Stimulated activated CD8-positive, alpha-beta memory T cell treated with anti-CD3 and anti-CD28 coated beads, Interleukin-2, amount 100 ng/mL, for 48 hours (primary cell): Measurements from ENCODE around the gene DCLK1.

Source experiments
- DNase-seq, 2 donors: peaks; one replicate each; pipeline ENCODE4 v3.0.0-alpha.2; 2020; ENCODE audit warnings: low read depth in 2 of 2

The DCLK1 gene

DNA sequence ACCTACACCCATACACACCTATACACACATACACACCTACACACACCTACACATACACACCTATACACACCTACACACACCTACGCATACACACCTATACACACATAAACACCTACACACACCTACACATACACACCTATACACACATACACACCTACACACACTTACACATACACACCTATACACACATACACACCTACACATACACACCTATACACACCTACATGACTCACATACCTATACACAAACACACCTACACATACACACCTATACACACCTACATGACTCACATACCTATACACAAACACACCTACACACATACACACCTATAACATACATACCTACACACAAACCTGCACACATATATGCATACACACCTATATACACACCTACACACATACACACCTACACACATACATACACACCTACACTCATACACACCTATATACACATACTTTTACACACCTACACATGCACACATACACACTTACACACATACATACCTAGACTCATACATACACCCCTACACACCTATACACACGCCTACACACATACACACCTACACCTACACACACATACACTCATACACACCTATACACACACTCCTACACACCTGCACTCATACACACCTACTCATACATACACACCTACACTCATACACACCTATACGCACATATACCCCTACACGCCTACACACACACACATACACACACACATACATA lies 368.0 kb downstream of the DCLK1 start:
- DNase-seq, result no peak

DNA sequence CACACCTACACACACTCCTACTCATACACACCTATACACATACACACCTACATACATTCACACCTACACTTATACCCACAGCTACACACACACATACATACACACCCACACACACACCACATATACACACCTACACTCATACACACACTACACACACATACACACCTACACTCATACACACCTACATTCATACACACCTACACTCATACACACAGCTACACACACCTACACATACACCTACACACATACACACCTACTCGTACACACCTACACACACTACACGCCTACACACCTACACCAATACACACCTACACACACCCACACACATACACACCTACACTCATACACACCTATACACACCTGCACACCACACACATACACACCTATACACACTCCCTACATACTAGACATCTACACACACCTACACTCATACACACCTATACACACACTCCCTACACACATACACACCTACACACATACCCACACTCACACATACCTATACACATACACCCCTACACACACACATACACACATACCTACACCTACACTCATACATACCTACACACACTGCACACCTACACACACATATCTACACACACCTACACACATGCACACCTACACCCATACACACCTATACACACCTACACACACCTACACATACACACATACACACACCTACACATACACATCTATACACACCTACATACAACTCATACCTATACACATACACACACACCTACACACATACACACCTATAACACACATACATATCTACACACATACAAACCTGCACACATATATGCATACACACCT lies 369.5 kb downstream of the DCLK1 start:
- DNase-seq, result no peak

DNA sequence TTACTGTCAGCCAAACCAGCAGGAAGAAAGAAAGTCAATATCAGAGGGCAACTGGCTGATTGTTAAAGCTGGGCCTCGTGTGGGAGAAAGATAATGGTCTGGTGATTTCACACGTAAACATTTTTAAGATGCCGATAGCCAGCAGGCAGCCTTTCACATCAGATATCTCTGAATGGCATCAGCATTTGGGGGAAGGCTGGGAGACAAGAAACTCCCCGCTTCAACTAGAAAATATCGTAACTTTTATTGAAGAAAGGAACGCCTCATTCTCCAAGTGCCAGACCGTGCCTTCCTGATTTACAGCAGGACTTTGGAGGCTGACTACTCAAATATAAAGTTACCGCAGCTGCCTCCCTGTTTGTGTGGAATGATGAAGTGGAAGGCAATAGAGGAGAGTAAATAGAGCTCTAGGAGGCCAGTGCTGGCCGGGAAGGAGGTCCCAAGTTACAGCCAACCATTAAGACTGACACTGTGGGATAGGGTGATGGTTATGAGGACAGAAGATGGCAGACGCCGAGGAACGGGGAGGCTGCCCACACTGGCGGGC lies 370.4 kb downstream of the DCLK1 start:
- DNase-seq, result no peak

DNA sequence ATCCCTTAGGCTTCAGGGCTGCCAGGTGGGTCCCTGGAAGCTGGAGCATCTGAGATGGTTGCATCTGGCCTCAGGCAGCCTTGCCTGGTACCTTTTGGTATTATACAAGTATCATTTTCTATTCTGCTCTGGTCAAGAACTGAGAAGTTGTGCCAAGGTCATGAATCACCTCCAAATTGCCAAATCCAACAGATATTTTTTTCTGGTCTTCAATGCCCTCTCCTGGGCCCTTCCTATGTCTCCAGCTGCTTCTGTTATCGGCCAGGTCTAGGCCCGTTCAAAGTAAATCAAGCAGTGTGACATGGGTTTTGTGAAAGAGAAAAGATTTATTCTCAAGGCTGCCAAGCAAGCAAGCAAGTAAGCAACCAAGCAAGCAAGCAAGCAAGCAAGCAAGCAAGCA lies 383.6 kb downstream of the DCLK1 start:
- no peak for DNase-seq

DNA sequence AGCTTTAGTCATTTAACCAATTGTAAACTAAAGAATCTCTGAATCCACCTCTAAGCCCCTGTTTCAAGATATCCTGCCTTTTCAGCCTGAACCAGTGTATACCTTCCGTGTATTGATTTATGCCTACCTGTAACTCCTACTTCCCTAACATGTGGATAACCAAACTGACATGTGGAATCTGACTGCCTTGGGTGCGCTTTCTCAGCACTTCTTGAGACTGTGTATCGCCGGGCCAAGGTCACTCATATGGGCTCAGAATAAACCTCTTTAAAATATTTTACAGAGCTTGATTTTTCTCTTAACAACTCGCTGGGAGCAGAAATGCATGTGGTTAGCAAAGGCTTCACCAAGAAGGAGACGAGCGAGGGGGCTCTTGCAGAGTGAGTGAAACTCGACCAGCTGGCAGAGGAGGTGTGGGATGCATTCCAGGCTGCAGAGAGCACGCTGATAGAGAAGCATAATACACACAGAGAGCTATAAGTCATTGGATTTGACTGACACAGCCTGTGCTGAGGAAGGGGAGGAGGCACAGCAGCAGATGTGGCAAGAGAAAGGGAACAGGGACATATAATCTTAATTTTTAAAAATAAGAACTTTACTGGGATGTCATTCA lies 386.5 kb downstream of the DCLK1 start:
- no peak for DNase-seq

DNA sequence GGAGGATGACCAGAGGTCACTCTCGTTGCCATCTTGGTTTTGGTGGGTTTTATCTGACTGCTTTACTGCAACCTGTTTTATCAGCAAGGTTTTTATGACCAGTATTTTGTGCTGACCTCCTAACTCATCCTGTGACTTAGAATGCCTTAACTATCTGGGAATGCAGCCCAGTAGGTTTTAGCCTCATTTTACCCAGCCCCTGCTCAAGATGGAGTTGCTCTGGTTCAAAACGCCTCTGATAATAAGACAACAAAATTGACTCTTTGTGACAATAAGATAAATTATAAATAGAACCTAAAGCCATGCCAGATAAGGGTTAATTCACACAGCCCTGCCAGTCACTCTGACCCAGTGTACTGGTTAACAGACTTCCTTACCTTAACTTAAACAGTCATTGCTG lies 387.0 kb downstream of the DCLK1 start:
- DNase-seq, result no peak

DNA sequence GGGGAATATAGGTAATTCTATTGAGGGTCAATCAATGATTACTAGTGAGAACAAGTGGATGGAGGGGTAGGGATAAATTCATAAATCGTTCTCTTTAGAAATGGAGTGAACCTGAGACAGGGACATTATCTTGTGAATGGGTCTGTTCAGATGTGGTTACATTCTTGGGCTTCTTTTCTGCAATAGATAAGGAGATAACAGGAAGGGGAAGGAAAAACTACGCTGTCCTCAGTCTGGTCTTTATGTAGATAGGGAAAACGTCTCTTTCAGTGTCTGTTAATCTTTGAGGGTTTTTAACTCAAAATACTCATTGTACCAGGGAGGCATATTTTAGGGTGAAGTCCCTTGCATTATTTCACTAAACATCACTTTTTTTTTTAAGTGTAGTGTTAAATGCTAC lies 388.0 kb downstream of the DCLK1 start:
- no peak for DNase-seq

DNA sequence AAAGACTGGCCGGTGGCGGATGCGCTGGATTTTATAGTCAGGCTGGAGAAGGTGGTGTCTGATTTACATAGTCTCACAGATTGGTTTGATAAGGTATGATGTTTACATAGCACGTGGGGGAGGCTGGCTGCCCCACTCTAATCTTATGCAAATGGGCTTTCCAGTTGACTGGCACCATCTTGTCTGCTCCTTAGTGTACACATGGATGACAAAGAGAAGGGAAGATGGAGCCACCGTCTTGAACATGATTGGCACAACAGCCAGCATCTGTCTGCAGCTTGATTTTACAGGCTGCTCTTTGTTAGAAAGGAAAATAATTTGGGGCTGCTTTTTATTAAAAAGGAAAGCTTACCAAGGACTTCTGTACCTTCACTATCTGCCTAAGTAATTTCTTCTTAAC lies 389.5 kb downstream of the DCLK1 start:
- DNase-seq, result no peak

DNA sequence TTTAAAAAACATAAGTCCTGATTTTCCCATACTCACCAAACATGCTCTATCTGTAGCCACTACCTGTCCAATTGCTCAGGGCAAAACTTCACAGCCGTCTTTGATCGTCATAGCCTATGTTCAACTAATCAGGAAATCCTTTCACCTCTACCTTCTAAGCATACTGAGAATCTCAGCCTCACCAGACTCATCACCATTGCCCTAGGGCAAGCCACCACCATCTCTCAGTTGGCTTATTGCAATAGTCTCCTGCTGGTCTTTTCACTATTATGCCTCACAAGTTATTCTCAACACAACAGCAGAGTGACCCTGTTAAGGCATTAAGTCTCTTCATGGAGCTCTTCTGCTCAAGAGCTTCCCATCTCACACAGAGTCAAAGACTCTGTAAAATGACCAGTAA lies 394.3 kb downstream of the DCLK1 start:
- DNase-seq, result no peak

DNA sequence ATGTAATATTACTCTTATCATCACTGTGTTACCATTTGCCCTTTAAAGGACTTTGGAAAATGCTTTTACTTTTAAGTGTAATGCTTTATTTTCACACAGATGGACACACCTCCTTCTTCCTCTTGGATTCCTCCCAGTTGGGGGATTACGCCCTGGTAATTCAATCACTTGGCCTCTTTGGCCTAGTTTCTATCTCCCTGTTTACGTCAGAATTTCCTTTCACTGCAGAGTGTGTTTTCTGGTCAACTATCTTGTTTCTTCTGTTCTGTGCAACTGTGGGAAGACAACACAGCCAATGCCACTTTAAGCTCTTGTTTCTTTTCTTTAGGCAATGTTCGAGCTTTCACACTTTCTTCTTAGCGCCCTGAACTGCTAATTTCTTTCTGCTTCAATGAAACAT lies 397.4 kb downstream of the DCLK1 start:
- DNase-seq, result no peak

DNA sequence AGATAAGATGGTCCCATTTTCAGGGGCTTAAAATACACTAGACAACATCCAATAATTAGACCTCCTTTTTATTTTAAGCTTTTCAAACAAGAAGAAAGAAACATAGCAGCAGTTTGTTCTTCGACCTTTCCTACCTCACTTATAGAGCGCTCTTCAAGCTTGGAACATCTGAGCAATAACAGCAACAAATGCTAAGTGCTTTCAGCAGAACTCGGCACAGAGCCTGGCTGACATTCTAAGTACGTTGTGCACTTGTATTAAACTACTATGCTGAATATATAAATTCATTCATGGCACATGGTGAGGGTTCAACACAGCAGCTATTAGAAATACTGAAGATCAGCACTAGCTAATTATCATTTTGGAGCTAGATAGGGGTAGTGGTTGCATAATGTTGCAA lies 398.6 kb downstream of the DCLK1 start:
- no peak for DNase-seq

DNA sequence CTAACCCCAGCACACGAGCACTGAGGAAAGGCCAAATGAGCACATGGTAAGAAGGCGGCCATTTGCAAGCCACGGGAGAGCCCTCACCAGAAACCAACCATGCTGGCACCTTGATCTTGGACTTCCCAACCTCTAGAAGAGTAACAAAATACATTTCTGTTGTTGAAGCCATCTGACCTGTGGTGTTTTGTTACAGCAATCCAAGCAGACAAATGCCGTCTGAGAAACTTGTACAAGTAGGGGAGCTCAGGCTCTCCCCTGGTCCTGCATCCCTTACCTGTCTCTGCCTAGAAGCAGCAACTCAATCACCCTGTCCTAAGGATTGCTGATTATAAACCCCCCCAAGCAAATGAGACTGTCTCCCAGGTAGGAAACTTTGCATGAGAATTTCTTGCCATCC lies 399.7 kb downstream of the DCLK1 start:
- no peak for DNase-seq

DNA sequence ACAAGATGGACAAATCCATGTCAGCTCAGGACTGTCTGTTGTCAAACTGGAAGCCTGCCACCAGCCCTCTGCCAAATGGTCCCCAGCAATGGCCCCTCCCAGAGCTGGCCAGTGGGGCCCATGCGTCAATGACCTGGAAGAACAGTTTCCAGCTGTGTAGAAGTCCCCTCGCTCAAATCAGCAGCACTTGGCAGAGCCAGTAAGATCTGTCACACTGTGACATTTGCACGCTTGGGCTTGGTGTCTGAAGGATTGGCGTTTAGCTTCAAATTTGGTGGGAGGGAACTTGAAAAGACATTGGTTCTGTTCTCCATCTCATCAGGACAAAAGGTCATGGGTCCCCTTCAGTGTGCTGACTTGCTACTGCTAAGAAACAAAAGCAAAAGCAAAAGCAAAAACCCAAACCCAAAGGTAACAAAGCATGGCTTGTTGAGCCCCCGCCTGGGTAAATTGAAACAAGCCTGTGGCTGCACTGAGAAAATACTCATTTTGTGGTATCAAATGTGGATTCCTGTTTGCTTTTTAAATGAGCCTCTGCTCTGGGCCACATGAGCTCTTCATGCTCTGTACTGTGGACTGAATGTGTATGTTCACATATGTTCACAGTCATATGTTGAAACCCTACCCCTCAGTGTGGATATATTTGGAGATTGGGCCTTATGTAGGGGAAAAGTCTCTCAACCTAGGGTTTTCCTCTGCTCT lies 401.1 kb downstream of the DCLK1 start:
- no peak for DNase-seq

DNA sequence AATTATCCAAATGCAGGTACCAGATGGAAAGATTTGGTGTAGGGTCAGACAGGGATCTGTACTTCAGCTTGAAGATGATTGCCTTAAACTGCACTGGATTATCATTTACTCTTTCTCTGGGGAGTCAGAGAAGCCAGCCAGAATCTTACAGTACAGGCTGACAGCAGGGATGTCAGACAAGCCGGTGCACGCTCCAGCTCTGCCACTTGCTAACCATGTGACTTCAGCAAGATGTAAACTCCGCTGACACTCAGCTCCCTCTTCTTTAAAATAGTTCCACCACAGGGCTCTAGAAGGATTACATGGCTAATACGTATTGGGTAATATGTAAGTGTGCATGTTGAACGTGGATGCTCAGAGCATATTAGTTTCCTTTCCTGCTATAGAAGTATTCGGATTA lies 403.3 kb downstream of the DCLK1 start:
- DNase-seq, result no peak

DNA sequence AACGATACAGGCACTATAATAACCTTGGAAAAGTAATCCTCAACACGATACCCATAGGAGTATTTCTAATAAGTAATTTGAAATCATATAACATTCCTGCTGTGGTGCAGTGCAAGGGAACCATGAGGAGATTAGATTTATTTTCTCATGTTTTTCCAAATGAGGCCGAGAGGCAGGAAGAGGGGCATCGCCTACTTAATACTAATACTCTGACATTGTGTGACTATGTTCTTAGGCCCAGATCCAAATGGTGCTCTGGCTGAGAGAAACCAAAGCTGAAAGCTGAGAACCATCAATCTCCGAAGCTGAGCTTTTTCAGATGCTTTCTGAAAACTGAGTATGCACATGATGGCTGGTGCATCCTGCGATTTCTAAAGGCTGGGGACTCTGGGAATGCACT lies 406.7 kb downstream of the DCLK1 start:
- no peak for DNase-seq

DNA sequence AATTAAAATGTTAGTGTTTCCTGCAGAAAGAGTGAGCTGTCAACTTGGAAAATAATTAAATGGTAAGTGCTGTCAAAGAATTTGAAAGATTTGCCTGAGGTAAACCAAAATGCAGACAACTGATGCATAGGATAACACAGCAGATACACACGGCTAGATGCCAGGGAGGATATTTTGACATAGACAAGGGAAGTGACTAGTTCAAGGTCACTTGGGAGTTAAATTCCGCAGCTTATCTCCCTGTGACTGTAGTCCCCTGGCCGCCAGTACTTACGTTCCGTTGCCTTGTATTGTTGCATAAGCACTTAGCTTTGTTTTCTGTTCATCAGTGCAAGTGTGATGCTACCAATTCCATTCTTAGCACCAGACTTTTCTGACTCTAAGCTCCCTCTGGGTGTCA lies 407.4 kb downstream of the DCLK1 start:
- DNase-seq, result no peak

DNA sequence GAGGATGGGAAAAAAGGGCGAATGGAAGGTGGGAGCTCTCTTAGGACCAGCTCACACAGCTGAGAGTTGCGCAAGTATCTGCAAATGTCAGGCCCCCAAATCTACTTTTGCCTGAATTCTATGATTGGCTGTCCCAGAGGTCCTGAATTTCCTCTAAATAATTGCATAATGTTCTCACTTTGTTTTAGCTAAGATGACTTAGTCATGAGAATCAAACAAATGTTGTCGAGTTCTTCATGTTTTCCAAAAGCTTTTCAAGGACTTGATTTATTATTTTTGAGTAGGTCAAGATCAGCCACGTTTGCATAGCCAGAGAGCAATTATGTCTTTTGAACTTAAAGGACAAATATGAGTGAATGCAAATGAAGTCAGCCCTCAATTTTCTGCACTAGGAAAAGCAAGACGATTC lies 408.1 kb downstream of the DCLK1 start:
- no peak for DNase-seq

DNA sequence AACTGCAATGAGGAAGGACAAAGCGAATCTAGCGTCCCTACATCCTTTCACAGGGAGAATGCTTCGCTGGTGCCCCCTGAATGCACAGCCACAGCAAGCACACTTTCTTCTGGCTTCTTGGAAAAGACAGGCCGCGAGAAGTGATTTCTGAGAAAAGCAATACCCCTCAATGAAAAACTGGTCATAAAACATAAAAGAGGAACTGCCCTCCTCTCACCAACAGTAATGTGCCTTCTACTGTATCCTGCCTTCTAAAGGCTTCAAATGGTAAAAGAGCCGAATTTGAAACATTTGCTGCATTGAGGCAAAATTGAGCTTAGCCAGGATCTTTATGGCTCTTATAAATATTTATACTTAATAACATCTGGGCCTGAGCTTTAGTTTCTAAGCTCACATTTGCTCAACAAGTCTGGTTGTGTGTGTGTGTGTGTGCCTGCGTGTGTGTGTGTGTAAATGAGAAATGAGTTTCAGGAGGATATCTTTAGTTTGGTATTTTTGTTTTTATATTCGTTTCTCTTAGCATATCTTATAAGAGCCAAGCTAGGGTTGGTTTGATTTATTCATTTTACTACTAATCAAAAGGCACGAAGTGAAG lies 408.6 kb downstream of the DCLK1 start:
- DNase-seq, result no peak

DNA sequence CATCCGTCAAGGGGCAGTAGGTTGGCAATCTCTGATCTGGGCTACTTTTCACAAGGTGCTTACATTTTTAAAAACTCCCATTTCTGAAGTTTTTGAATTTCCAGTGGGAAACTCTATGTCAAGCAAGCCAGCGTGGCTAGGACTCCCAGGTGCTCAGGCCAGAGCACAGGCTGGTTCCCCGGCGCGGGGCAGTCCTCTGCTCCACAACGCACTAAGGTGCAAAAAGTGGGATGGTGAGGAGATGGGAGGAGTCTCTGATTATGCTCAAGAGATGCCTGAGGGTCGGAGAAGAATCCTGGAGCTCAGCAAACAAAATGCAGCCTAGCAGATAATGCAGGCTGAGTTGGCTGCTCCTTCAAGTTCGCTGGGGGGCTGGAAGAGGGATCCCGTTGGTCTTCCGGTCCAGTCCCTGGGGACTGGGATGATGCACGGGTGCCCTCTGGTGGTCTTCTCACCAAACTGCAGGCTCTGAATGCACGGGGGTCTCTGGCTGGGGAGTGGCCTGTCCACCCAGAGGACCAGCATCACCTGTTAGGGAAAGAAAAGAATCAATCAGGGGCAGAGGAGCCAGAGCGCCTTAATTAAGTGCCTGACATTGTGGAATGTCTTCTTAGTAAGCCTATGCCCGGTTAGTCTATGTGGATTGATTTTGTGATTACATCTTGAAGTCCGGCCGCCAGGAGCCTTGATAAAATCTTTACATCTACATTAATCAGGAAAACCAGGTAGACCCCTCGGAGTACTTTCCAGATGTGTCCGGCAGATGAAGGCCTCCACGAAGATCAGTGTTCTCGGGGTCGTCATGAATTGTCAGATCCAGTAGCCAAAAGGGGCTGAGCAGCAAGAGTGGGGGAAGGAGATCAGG lies 410.3 kb downstream of the DCLK1 start:
- peak; percentile 26 to 30 for DNase-seq

DNA sequence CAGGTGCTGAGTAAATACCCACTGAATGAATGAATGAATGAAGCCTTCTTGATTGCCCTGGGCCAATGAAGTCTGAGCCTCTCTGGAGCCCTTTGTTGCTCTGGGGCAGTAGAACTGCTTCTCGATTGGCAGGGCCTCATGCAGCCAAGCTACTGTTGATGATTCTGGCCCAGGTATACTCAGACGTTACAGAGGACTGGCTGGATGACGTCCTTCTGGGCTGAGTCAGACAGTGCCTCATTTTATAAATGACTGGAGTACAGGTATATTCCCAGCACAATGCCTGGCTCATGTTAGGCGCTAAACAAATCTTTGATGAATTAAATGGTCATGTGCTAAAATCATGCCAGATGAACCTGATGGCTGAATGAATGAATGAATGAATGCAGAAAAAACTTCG lies 410.9 kb downstream of the DCLK1 start:
- DNase-seq, result no peak
